Cardiac muscle cell (in vitro differentiated cells and primary cell): ENCODE measurements around the gene FITM1. TPM values are rescaled to one million over a fixed set of nuclear protein-coding genes. Genes with fewer than 3 reads are reported as not detected.

Experiments used
- DNase-seq, 2 donors: peaks; one replicate each; pipeline versions ENCODE4 v3.0.0 to v3.0.0-alpha.2; 2010 to 2017; ENCODE audit warnings: low read depth in 1 of 2, low spot score in 1 of 2
- H3K27ac ChIP-seq: fragments of 200-600 bp; sonication (generic); 2 replicates; pipeline ENCODE4 v1.5.1; 2016
- H3K27me3 ChIP-seq: fragments of 200-600 bp; sonication (generic); 2 replicates; pipeline ENCODE4 v1.6.0; 2016; ENCODE audit warnings: control low read depth
- H3K36me3 ChIP-seq: fragments of 200-600 bp; sonication (generic); 2 replicates; pipeline ENCODE4 v1.5.1; 2016; ENCODE audit warnings: control low read depth
- H3K4me1 ChIP-seq: fragments of 200-600 bp; sonication (generic); 2 replicates; pipeline ENCODE4 v1.8.1; 2017; ENCODE audit warnings: low read depth, mild to moderate bottlenecking, mixed run types
- H3K4me3 ChIP-seq: fragments of 200-600 bp; sonication (generic); 2 replicates; pipeline ENCODE4 v1.5.1; 2016; ENCODE audit warnings: mild to moderate bottlenecking
- H3K9me3 ChIP-seq: fragments of 200-600 bp; sonication (generic); 2 replicates; pipeline ENCODE4 v1.5.1; 2017; ENCODE audit warnings: low read depth, mild to moderate bottlenecking, control low read depth
- polyA plus RNA-seq: library from polyadenylated mRNA; unstranded; fragments of >200 nt; fragmentation: Nextera tagmentation; extraction: Ambion mirVana; gene quantifications from 2 replicates; pipeline ENCODE4 v1.2.1, GENCODE V29; 2016
- total RNA-seq: library from RNA; depleted of rRNA; stranded (reverse); fragments of >200 nt; gene quantifications from 2 replicates; pipeline ENCODE4 v1.2.3, GENCODE V29; 2016
- TF ChIP-seq, protein P1 (sequence below): IDR thresholded peaks from 2 replicates; pipeline ENCODE4 v1.5.1; 2012; ENCODE audit warnings: low read depth, mild to moderate bottlenecking, low read length

The FITM1 gene
- total and polyA plus RNA-seq, 2 experiments from 2014 or later, result 124 to 209 TPM

DNA sequence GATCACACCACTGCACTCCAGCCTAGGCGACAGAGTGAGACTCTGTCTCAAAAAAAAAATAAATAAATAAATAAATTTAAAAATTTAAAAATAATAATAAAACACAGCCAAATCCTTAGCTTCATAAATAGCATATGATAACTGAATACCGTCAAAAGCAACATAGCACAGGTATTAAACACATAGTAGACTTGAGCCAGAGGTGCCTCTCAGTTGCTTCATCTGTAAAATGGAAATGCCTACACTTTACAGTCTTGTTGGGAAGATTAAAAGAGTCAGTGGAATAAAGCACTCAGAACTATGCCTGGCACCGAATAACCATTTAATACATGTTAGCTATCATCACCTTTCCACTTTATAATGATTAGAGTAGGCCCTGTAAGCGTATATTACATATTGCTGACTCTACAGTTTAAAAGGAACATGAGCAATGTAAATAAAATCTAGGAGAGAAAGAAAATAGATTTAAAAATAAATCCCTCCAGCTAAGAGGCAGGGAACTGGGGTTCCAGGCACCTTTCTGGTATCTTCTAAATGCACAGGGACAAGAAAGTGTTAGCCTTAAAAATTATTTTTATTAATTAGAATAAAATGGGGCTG, 23.7 kb upstream of the FITM1 start:
- TF ChIP-seq, protein P1, sequence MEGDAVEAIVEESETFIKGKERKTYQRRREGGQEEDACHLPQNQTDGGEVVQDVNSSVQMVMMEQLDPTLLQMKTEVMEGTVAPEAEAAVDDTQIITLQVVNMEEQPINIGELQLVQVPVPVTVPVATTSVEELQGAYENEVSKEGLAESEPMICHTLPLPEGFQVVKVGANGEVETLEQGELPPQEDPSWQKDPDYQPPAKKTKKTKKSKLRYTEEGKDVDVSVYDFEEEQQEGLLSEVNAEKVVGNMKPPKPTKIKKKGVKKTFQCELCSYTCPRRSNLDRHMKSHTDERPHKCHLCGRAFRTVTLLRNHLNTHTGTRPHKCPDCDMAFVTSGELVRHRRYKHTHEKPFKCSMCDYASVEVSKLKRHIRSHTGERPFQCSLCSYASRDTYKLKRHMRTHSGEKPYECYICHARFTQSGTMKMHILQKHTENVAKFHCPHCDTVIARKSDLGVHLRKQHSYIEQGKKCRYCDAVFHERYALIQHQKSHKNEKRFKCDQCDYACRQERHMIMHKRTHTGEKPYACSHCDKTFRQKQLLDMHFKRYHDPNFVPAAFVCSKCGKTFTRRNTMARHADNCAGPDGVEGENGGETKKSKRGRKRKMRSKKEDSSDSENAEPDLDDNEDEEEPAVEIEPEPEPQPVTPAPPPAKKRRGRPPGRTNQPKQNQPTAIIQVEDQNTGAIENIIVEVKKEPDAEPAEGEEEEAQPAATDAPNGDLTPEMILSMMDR, result no peak
- Histone ChIP-seq H3K27ac (no peak overlapping the region), H3K9me3 (no peaks in the 10 kb centered on the region), H3K27me3 (no peaks in the 10 kb centered on the region), H3K4me3 (no peak overlapping the region), H3K36me3 (no peaks in the 10 kb centered on the region), H3K4me1 (no peaks in the 10 kb centered on the region)
- no peak for DNase-seq

DNA sequence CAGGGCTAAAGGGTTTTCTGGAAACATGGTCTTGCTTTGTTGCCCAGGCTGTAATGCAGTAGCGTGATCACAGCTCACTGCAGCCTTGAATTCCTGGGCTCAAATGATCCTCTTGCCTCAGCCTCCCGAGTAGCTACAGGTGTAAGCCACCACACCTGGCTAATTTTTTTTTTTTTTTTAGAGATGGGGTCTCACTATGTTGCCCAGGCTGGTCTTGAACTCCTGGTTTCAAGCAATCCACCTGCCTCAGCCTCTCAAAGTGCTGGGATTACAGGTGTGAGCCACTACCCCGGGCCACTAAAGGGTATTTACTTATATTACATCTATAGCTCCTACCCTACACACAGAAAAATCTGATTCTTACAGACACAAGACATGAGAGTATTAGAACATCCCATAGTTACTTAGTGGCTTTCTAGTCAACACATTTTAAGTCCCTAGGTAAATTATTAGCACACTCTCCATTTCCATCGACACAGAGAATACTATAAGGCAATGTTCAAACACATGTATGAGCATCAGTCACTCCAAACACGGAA, 22.1 kb upstream of the FITM1 start:
- H3K36me3 ChIP-seq, result no peaks in the 10 kb centered on the region
- TF ChIP-seq, protein P1, result no peak
- no peaks in the 10 kb centered on the region for H3K4me1 ChIP-seq
- H3K4me3 ChIP-seq, result no peak overlapping the region
- no peaks in the 10 kb centered on the region for H3K9me3 ChIP-seq
- no peaks in the 10 kb centered on the region for H3K27me3 ChIP-seq
- DNase-seq, result no peak
- H3K27ac ChIP-seq, result no peak overlapping the region

DNA sequence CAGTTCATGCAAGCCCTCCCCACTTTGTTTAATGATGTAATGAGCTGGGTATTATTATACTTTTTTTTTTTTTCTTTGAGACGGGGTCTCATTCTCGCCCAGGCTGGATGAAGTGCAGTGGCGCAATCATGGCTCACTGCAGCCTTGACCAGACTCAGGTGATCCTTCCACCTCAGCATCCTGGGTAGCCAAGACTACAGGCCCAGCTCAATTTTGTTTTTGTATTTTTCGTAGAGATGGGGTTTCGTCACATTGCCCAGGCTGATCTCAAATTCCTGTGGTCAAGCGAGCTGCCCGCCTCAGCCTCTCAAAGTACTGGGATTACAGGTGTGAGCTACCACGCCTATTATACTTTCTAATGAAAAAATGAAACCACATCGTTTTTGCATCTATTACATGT, 20.4 kb upstream of the FITM1 start:
- Histone ChIP-seq H3K9me3 (no peaks in the 10 kb centered on the region), H3K27me3 (no peaks in the 10 kb centered on the region), H3K4me3 (no peak overlapping the region), H3K27ac (no peak overlapping the region), H3K4me1 (no peaks in the 10 kb centered on the region), H3K36me3 (no peaks in the 10 kb centered on the region)
- no peak for DNase-seq
- TF ChIP-seq, protein P1, result no peak

DNA sequence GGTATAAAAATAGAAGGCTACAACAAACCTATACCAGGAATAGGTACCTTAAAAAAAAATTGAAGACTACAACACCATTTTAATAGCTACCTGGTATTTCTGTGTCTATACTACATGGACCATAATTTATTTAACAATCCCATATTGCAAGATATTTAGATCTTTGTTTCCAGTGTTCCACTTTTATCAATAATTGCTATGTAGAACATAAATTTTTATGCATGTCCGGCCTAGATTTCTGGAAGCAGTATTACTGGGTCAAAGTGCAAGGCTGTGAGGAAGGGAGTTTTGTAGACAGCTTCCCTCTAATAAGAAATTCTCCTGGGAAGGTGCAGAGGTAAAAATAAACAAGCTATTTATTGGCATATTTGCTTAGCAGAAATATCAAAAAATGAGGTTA, 19.9 kb upstream of the FITM1 start:
- no peaks in the 10 kb centered on the region for H3K36me3 ChIP-seq
- TF ChIP-seq, protein P1, result no peak
- no peak overlapping the region for H3K27ac ChIP-seq
- no peak overlapping the region for H3K4me3 ChIP-seq
- DNase-seq, result no peak
- H3K9me3 ChIP-seq, result no peaks in the 10 kb centered on the region
- no peaks in the 10 kb centered on the region for H3K27me3 ChIP-seq
- H3K4me1 ChIP-seq, result no peaks in the 10 kb centered on the region

DNA sequence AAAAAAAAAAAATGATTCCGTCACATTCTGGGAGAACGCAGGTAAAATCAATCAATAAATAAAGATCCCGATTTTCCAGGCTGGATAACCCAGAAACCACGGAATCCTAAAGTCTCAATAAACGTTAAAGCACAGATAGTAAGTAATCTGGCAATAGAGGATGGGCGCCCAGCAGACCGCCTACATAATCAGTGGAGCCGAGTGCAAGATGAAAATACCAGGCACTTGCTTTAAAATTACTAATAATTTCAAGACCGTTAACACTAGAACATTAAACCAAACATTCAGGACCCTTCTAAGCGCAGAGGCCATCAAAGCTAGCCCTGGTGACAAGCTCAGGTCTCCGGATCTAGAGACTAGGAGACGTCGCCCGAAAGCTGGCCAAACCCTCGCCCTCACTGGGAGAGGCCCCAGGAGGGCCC, 17.1 kb upstream of the FITM1 start:
- Histone ChIP-seq H3K9me3 (no peaks in the 10 kb centered on the region), H3K4me1 (peaks cover 11% of the 10 kb centered on the region), H3K4me3 (peak overlapping the region; percentile 44), H3K36me3 (peaks cover 12% of the 10 kb centered on the region), H3K27ac (peak overlapping the region; percentile 92), H3K27me3 (no peaks in the 10 kb centered on the region)
- no peak for DNase-seq
- TF ChIP-seq, protein P1, result no peak
